HepG2 (cell line): Measurements from ENCODE around the gene SLC28A1.

Experiments
- AGO2 ChIP-seq: fragments of 200-400 bp; formaldehyde crosslinking; optimal IDR thresholded peaks from 2 replicates; pipeline ENCODE3; 2017; ENCODE audit warnings: mild to moderate bottlenecking, low read depth, low read length, moderate library complexity
- CHD2 ChIP-seq: IDR thresholded peaks from 2 replicates; pipeline ENCODE4 v1.6.1; 2011; ENCODE audit warnings: low read depth, low read length, improper control_type of control experiment
- FOXM1 ChIP-seq: sonication (generic); formaldehyde crosslinking; IDR thresholded peaks from 2 replicates; pipeline ENCODE4 v1.5.0; 2020; ENCODE audit warnings: missing genetic modification reagents
- NCOA5 ChIP-seq: sonication (generic); formaldehyde crosslinking; IDR thresholded peaks from 2 replicates; pipeline ENCODE4 v1.4.0; 2020; ENCODE audit warnings: missing genetic modification reagents
- PHF8 ChIP-seq: sonication (generic); formaldehyde crosslinking; IDR thresholded peaks from 2 replicates; pipeline ENCODE4 v1.5.0; 2020; ENCODE audit warnings: missing genetic modification reagents
- RBM39 ChIP-seq: fragments of 200-400 bp; formaldehyde crosslinking; IDR thresholded peaks from one replicate; pipeline ENCODE4 v1.6.1; 2018; ENCODE audit warnings: antibody characterized with exemption, mild to moderate bottlenecking, low read depth, low read length; ENCODE audit not compliant: poor library complexity, severe bottlenecking
- RNF2 ChIP-seq: fragments of 450-650 bp; conservative IDR thresholded peaks from 2 replicates; pipeline ENCODE4 v1.6.1; 2016; ENCODE audit warnings: low read depth
- STAG1 ChIP-seq: sonication (generic); formaldehyde crosslinking; IDR thresholded peaks from 2 replicates; pipeline ENCODE4 v1.4.0; 2020; ENCODE audit warnings: missing genetic modification reagents
- YY1 ChIP-seq: IDR thresholded peaks from 2 replicates; pipeline ENCODE4 v1.6.1; 2011; ENCODE audit warnings: low read length, low read depth, moderate library complexity, mild to moderate bottlenecking; ENCODE audit not compliant: insufficient read depth, insufficient replicate concordance
- ZBTB21 ChIP-seq: sonication (generic); formaldehyde crosslinking; IDR thresholded peaks from 2 replicates; pipeline ENCODE4 v1.4.0; 2020; ENCODE audit warnings: missing genetic modification reagents
- ZNF274 ChIP-seq: sonication (generic); formaldehyde crosslinking; IDR thresholded peaks from 2 replicates; pipeline ENCODE4 v1.5.1; 2020; ENCODE audit warnings: mild to moderate bottlenecking, missing genetic modification reagents
- TF ChIP-seq, protein P1 (sequence below): sonication (generic); formaldehyde crosslinking; IDR thresholded peaks from 2 replicates; pipeline ENCODE4 v1.5.0; 2020; ENCODE audit warnings: mild to moderate bottlenecking, missing genetic modification reagents, moderate library complexity
- TF ChIP-seq, protein P2 (sequence below): sonication (generic); formaldehyde crosslinking; IDR thresholded peaks from 2 replicates; pipeline ENCODE4 v1.4.0; 2020; ENCODE audit warnings: missing genetic modification reagents; ENCODE audit errors: not compliant biosample characterization
- TF ChIP-seq, protein P3 (sequence below): sonication (generic); formaldehyde crosslinking; IDR thresholded peaks from 2 replicates; pipeline ENCODE4 v1.4.0; 2020; ENCODE audit warnings: missing genetic modification reagents

DNA sequence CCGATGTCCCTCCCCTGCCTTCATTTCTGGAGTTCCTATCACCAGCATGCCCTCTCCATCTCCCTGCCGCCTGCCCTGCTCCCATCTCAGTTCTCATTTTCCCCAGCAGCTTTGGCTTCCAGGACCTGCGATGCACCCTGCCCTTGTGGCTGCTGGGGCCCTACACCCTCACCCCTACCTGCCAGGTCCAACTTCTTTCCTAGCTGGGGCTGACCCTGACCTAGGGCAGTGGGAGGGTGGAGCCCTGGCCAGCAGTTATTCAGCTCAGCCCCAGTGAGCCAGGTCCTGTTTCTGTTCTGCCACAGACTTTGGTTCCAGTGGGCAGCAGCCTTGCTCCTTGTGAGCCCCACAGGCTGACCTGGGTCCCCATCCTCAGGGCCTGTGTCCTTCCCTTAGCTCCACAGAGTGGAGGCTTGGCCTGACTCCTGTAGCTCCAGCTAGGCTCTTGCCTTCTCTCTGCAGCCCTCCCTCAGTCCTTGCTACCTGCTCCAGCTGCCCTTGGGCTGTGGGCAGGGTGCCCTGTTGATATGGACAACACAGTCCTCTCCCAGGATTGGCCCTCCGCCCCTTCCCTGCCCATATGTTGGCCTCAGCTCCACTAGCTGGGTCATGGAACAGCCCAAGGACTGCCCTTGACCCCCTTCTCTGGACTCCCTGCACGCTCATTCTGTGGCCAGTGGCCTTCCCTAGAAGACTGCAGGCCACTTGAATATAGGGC, 62.5 kb downstream of the SLC28A1 start:
- TF ChIP-seq, protein P1, sequence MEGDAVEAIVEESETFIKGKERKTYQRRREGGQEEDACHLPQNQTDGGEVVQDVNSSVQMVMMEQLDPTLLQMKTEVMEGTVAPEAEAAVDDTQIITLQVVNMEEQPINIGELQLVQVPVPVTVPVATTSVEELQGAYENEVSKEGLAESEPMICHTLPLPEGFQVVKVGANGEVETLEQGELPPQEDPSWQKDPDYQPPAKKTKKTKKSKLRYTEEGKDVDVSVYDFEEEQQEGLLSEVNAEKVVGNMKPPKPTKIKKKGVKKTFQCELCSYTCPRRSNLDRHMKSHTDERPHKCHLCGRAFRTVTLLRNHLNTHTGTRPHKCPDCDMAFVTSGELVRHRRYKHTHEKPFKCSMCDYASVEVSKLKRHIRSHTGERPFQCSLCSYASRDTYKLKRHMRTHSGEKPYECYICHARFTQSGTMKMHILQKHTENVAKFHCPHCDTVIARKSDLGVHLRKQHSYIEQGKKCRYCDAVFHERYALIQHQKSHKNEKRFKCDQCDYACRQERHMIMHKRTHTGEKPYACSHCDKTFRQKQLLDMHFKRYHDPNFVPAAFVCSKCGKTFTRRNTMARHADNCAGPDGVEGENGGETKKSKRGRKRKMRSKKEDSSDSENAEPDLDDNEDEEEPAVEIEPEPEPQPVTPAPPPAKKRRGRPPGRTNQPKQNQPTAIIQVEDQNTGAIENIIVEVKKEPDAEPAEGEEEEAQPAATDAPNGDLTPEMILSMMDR (CRISPR knock-in tag) = no peak
- TF ChIP-seq RNF2 (no peak), AGO2 (no peak), STAG1 (CRISPR knock-in tag) (no peak), ZNF274 (CRISPR knock-in tag) (no peak), YY1 (no peak), RBM39 (no peak), ZBTB21 (CRISPR knock-in tag) (no peak), CHD2 (no peak), NCOA5 (CRISPR knock-in tag) (no peak), FOXM1 (CRISPR knock-in tag) (no peak), PHF8 (CRISPR knock-in tag) (no peak)
- TF ChIP-seq, protein P2, sequence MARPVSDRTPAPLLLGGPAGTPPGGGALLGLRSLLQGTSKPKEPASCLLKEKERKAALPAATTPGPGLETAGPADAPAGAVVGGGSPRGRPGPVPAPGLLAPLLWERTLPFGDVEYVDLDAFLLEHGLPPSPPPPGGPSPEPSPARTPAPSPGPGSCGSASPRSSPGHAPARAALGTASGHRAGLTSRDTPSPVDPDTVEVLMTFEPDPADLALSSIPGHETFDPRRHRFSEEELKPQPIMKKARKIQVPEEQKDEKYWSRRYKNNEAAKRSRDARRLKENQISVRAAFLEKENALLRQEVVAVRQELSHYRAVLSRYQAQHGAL (CRISPR knock-in tag) = no peak
- TF ChIP-seq, protein P3, sequence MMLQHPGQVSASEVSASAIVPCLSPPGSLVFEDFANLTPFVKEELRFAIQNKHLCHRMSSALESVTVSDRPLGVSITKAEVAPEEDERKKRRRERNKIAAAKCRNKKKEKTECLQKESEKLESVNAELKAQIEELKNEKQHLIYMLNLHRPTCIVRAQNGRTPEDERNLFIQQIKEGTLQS (CRISPR knock-in tag) = no peak
